Neural cell (in vitro differentiated cells): Measurements from ENCODE around the gene STX7. TPM values are rescaled to one million over a fixed set of nuclear protein-coding genes. Genes with fewer than 3 reads are reported as not detected.

ENCODE experiments used
- H2AFZ ChIP-seq: fragments of 200-600, 300-800 bp; sonication (generic), shearing (Covaris generic); 2 replicates; pipeline ENCODE4 v1.6.0; 2014; ENCODE audit warnings: low read depth, mild to moderate bottlenecking, antibody characterized with exemption, low read length, moderate library complexity
- H3F3A ChIP-seq: fragments of 200-600 bp; shearing (Covaris generic); 2 replicates; pipeline ENCODE4 v1.6.1; 2016; ENCODE audit warnings: mild to moderate bottlenecking, moderate library complexity, mixed read lengths, antibody characterized with exemption, low read length; ENCODE audit not compliant: insufficient read depth, poor library complexity, severe bottlenecking
- H3K27ac ChIP-seq: fragments of 200-600, 300-800 bp; sonication (generic), shearing (Covaris generic); 2 replicates; pipeline ENCODE4 v1.5.1; 2014; ENCODE audit warnings: mild to moderate bottlenecking, low read length, moderate library complexity
- H3K27me3 ChIP-seq: fragments of 300-800, 200-600 bp; sonication (generic), shearing (Covaris generic); 2 replicates; pipeline ENCODE4 v1.6.0; 2014; ENCODE audit warnings: mild to moderate bottlenecking, low read depth, low read length, moderate library complexity; ENCODE audit not compliant: insufficient read depth
- H3K36me3 ChIP-seq: fragments of 300-800, 200-600 bp; sonication (generic), shearing (Covaris generic); 2 replicates; pipeline ENCODE4 v1.5.1; 2014; ENCODE audit warnings: mild to moderate bottlenecking, antibody characterized with exemption, low read length, moderate library complexity; ENCODE audit not compliant: insufficient read depth
- H3K4me2 ChIP-seq: fragments of 300-800, 200-600 bp; sonication (generic), shearing (Covaris generic); 2 replicates; pipeline ENCODE4 v1.6.0; 2014; ENCODE audit warnings: mild to moderate bottlenecking, low read length
- H3K4me3 ChIP-seq: fragments of 300-800, 200-600 bp; sonication (generic), shearing (Covaris generic); 2 replicates; pipeline ENCODE4 v1.5.1; 2014; ENCODE audit warnings: mild to moderate bottlenecking, low read length, moderate library complexity
- H3K79me2 ChIP-seq: fragments of 200-600 bp; shearing (Covaris generic); replicated peaks from 2 replicates; pipeline ENCODE4 v1.6.0; 2014; ENCODE audit warnings: mild to moderate bottlenecking, low read length, moderate library complexity; ENCODE audit not compliant: insufficient read depth
- H3K9ac ChIP-seq: fragments of 300-800, 200-600 bp; sonication (generic), shearing (Covaris generic); 2 replicates; pipeline ENCODE4 v1.6.1; 2016; ENCODE audit warnings: mild to moderate bottlenecking, low read length, mixed read lengths
- H3K9me2 ChIP-seq: fragments of 200-600 bp; shearing (Covaris generic); 2 replicates; pipeline ENCODE4 v1.6.1; 2016; ENCODE audit warnings: mild to moderate bottlenecking, low read length, mixed read lengths; ENCODE audit not compliant: insufficient read depth
- H3K9me3 ChIP-seq: fragments of 200-600, 300-800 bp; sonication (generic), shearing (Covaris generic); 2 replicates; pipeline ENCODE4 v1.6.1; 2016; ENCODE audit warnings: mild to moderate bottlenecking, mixed run types, low read length, moderate library complexity, mixed read lengths
- H4K20me1 ChIP-seq: fragments of 200-600 bp; shearing (Covaris generic); 2 replicates; pipeline ENCODE4 v1.6.1; 2016; ENCODE audit warnings: mild to moderate bottlenecking, mixed run types; ENCODE audit not compliant: insufficient read depth
- EP300 ChIP-seq: fragments of 450-650 bp; conservative IDR thresholded peaks from 2 replicates; pipeline ENCODE4 v1.6.1; 2014; ENCODE audit warnings: antibody characterized with exemption, mild to moderate bottlenecking, moderate library complexity; ENCODE audit not compliant: poor library complexity, severe bottlenecking
- EZH2 ChIP-seq: fragments of 200-600, 300-800 bp; shearing (Covaris generic), sonication (generic); IDR thresholded peaks from 2 replicates; pipeline ENCODE4 v1.6.1; 2014; ENCODE audit warnings: antibody characterized with exemption, low read length, borderline replicate concordance, mild to moderate bottlenecking; ENCODE audit not compliant: insufficient read depth, poor library complexity, severe bottlenecking
- POLR2AphosphoS5 ChIP-seq: IDR thresholded peaks from 2 replicates; pipeline ENCODE4 v1.6.1; 2012
- RAD21 ChIP-seq: fragments of 450-650 bp; conservative IDR thresholded peaks from 2 replicates; pipeline ENCODE4 v1.6.1; 2014; ENCODE audit warnings: antibody characterized with exemption, mild to moderate bottlenecking, moderate library complexity
- REST ChIP-seq: IDR thresholded peaks from 2 replicates; pipeline ENCODE4 v1.6.1; 2012; ENCODE audit warnings: borderline replicate concordance
- SMC3 ChIP-seq: fragments of 450-650 bp; conservative IDR thresholded peaks from 2 replicates; pipeline ENCODE4 v1.6.1; 2014; ENCODE audit warnings: antibody characterized with exemption, mild to moderate bottlenecking, moderate library complexity; ENCODE audit not compliant: poor library complexity
- TAF1 ChIP-seq: IDR thresholded peaks from 2 replicates; pipeline ENCODE4 v1.6.1; 2012; ENCODE audit warnings: low read depth
- polyA plus RNA-seq: library from polyadenylated mRNA; depleted of rRNA; stranded (reverse); fragments of >200 nt; gene quantifications from 2 replicates; pipeline ENCODE4 v1.2.3, GENCODE V29; 2014
- TF ChIP-seq, protein P1 (sequence below): fragments of 450-650 bp; IDR thresholded peaks from 2 replicates; pipeline ENCODE4 v1.5.1; 2014; ENCODE audit warnings: antibody characterized with exemption, mild to moderate bottlenecking, moderate library complexity; ENCODE audit not compliant: poor library complexity, severe bottlenecking

STX7 gene
- polyA plus RNA-seq, 1 donor from 2014 or later = 79.5 TPM

DNA sequence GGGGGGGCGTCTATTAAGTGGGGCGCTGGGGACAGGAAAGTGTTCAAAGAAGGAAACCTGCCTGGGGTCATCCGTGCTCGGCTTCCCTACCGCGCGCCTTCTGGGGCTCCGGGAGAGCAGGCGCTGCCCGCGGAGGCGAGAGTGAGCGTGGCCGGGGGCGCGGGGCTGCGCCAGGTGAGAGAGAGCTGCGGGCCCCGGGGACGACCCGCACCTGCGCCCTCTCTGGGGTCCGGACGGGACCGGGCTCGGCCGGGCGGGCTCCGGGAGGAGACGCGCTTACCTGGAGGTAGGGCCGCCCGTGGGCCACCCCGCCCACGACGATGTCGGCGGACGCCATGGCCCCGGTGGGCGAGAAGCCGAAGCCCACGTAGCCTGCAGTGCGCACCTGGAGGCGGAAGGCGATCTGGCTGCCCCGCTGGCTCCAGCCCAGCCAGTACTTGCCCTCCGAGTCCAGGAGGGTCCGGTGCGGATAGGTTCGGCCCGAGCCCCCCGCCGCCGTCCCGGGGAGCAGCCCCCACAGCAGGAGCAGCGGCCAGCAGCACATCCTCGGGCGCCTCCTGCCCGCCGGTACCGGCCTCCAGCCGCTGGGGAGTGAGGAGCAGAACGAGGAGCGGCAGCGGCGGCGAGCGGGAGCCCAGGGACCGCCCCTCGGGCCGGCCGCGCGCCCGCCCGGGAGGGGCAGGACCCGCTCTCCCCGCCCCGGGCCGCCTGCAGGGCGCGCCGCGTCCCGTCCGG is 111.9 kb downstream of the STX7 start, which contains the start of gene MOXD1:
Gene MOXD1, minus strand, starts transcription at position 593 of the 735 bp plus-strand sequence. Its CDS starts 49 bp downstream, at position 544.
- H3K4me2 ChIP-seq = peak within 1 kb of the TSS; percentile 37
- TF ChIP-seq SMC3 = peak; percentile 35
- TF ChIP-seq, protein P1, sequence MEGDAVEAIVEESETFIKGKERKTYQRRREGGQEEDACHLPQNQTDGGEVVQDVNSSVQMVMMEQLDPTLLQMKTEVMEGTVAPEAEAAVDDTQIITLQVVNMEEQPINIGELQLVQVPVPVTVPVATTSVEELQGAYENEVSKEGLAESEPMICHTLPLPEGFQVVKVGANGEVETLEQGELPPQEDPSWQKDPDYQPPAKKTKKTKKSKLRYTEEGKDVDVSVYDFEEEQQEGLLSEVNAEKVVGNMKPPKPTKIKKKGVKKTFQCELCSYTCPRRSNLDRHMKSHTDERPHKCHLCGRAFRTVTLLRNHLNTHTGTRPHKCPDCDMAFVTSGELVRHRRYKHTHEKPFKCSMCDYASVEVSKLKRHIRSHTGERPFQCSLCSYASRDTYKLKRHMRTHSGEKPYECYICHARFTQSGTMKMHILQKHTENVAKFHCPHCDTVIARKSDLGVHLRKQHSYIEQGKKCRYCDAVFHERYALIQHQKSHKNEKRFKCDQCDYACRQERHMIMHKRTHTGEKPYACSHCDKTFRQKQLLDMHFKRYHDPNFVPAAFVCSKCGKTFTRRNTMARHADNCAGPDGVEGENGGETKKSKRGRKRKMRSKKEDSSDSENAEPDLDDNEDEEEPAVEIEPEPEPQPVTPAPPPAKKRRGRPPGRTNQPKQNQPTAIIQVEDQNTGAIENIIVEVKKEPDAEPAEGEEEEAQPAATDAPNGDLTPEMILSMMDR = peak; percentile 49
- TF ChIP-seq EZH2 = no peak
- TF ChIP-seq TAF1 = no peak
- no peaks in the 10 kb centered on the region for H3K9me2 ChIP-seq
- no peaks in the 10 kb centered on the region for H3K79me2 ChIP-seq
- no peaks in the 10 kb centered on the region for H3F3A ChIP-seq
- H4K20me1 ChIP-seq = no peaks in the 10 kb centered on the region
- peak within 1 kb of the TSS; percentile 21 for H2AFZ ChIP-seq
- peaks cover 33% of the 10 kb centered on the region for H3K27me3 ChIP-seq
- peak within 1 kb of the TSS; percentile 87 for H3K4me3 ChIP-seq
- H3K9ac ChIP-seq = peak within 1 kb of the TSS; percentile 67
- no peaks in the 10 kb centered on the region for H3K36me3 ChIP-seq
- no peak within 1 kb of the TSS for H3K27ac ChIP-seq
- no peaks in the 10 kb centered on the region for H3K9me3 ChIP-seq

DNA sequence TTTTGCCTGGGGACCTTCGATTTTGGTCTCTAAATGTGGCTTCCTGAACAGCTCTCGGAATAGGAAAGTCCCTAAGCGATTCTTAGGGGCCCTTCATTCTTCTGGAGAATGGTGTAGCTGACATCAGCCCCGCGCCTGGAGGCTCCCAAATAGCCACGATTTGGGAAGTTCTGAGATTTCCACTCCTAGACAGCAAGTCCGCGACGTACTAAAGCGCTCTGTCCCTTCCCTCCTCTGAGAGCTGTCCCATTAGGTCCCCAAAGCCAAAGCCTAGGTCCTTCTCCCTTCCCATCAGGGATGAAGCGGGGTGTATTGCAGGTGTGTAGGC is 112.4 kb downstream of the STX7 start:
- Histone ChIP-seq H3K27me3 (peaks cover 33% of the 10 kb centered on the region), H3K9ac (peak overlapping the region; percentile 67), H2AFZ (no peak overlapping the region), H3K36me3 (no peaks in the 10 kb centered on the region), H3F3A (no peaks in the 10 kb centered on the region), H3K9me3 (no peaks in the 10 kb centered on the region), H3K79me2 (no peaks in the 10 kb centered on the region), H3K4me3 (peak overlapping the region; percentile 87), H4K20me1 (no peaks in the 10 kb centered on the region), H3K4me2 (peak overlapping the region; percentile 37), H3K9me2 (no peaks in the 10 kb centered on the region), H3K27ac (no peak overlapping the region)
- no peak for TF ChIP-seq TAF1
- TF ChIP-seq, protein P1 = no peak
- no peak for TF ChIP-seq POLR2AphosphoS5
- TF ChIP-seq RAD21 = no peak
- TF ChIP-seq REST = no peak
- TF ChIP-seq EP300 = no peak
